Measurements from ENCODE around the gene RBBP4.

Gene RBBP4

DNA sequence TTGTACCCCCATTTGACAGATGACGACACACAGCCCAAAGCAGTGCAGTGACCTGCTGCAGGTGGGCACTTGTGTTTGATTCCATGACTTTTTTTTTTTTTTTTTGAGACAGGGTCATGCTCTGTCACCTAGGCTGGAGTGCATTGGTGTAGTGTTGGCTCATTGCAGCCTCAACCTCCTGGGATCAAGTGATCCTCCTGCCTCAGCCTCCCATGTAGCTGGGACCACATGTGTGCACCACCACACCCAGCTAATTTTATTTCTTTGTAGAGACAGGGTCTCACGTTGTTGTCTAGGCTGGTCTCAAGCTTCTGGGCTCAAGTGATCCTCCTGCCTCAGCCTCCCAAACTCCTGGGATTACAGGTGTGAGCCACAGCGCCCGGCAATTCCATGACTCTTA lies 66.5 kb downstream of the RBBP4 start:
- in situ Hi-C loops (cut with MboI; ENCODE audit: low sequenced_read_pairs): no loop called here

DNA sequence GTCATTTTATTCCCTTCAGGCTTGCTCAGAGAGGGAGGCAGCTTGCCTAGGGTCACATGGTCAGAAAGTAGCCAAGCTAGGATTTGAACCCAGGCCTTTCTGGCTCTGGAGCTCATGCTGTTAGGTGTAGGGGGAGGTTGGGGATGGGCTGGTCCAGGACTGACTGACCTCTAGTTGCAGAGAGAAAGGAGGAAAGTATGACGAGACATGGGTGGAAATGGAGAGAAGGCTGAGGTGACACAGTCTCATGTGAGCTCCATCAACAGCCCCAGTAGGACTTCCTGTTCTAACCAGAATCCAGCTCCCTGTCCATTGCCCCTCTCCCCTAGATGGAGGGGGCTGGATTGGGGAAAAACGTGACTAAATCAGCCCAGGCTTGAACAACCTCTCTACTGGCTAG lies 67.0 kb downstream of the RBBP4 start:
- in situ Hi-C loops (cut with MboI; ENCODE audit: low sequenced_read_pairs): no loop called here

DNA sequence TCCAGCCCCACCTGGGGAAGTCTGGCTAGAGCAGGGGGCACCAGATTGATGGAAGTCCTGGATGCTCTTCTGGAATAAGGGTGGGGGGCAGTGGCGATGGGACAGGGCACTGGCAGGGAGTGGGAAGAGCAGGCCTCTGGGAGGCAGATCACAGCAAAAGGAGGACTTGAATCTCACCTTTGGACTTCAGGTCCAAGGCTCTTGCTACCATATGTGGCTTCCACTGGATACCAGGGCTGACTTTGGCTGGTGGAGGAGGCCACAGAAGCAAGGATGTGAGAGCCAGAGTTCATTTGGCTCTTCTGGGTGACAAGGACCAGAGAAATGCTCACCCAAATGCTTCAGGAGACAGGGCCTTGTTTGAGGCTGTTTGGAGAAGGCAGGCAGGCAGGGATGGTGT lies 67.5 kb downstream of the RBBP4 start:
- in situ Hi-C loops (cut with MboI; ENCODE audit: low sequenced_read_pairs): no loop called here

- in situ Hi-C loops (cut with MboI; ENCODE audit: low sequenced_read_pairs): no loop called here
Measured at GRCh38 chr1:32719681-32720275, 68.8 kb downstream of the RBBP4 start.

DNA sequence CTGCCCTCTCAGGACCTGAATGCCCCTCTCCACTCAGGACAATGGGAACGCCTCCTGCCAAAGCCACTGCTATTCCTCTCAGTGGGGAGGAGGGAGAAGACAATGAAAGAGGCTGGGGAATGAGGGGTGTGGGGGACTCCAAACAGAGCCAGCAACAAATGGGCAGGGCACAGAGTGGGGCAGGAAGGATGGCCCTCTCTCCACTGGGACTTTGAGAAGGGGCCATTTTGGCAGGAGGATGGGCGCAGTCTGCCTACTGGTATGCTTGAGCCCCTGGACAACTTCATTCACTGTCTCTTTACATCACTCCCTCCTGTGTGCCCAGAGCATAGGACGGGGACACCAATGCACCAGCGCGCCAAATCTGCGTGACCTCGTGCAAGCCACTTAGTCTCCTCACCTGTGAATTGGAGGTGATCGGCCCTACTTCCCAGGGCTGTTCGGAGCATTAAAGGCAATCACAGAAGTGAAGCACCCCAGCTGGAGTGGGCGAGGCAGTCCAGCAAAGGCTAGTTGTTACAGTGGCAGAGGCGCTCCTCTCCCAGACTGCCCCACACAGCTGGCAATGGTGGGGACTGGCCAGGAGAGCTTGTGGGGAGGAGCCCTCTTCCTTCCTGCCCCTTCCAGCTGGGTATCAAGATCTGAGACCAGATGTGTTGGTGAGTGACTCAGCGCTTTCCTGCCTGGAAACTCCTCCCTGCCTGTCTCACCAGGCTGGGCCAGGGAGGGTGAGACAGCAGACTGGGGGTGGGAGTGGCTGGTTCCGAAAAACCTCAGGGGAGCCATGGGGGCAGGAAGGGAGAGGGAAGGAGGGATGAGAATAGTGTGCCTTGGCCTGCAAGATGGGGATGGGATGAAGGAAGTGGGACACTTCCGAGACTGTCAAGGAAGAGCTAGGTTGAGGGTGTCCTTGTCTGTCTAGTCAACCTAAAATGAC lies 73.9 kb downstream of the RBBP4 start:
- in situ Hi-C loops (cut with MboI; ENCODE audit: low sequenced_read_pairs): no loop called here

- in situ Hi-C loops (cut with MboI; ENCODE audit: low sequenced_read_pairs): no loop called here
Measured at GRCh38 chr1:32725615-32725982, 74.6 kb downstream of the RBBP4 start.

- in situ Hi-C loops (cut with MboI; ENCODE audit: low sequenced_read_pairs): no loop called here
Measured at GRCh38 chr1:32727876-32728275, 76.9 kb downstream of the RBBP4 start.

DNA sequence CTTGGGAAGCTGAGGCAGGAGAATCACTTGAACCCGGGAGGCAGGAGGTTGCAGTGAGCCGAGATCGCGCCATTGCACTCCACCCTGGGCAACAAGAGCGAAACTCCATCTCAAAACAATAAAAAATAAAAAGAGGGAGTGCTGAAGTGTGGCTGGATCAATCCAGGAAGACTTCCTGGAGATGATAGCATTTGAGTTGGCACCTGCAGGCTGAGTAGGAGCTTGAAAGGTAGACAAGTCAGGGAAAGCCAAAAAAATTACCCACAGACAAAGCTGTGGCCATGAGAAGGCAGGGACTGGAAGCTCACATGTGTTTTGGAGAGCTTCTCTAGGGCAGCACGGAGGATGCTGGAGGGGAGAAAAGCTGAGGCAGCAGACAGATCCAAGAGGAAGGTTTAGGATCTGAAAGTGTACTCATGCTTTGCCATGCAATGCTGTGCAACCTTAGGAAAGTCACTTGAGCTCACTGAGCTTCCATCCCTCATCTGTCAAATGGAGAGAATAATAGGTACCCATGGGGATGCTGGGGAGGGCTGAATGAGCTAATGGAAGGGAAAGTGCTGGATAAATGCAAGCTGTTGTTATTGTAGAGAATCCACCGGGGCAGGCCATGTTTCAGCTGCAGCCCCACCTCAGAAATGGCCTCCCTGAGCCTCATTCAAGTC lies 77.5 kb downstream of the RBBP4 start:
- in situ Hi-C loops (cut with MboI; ENCODE audit: low sequenced_read_pairs): no loop called here

GRCh38 chr1:32729254-32730046 lies 78.4 kb downstream of the RBBP4 start:
- in situ Hi-C loops (cut with MboI; ENCODE audit: low sequenced_read_pairs): no loop called here

DNA sequence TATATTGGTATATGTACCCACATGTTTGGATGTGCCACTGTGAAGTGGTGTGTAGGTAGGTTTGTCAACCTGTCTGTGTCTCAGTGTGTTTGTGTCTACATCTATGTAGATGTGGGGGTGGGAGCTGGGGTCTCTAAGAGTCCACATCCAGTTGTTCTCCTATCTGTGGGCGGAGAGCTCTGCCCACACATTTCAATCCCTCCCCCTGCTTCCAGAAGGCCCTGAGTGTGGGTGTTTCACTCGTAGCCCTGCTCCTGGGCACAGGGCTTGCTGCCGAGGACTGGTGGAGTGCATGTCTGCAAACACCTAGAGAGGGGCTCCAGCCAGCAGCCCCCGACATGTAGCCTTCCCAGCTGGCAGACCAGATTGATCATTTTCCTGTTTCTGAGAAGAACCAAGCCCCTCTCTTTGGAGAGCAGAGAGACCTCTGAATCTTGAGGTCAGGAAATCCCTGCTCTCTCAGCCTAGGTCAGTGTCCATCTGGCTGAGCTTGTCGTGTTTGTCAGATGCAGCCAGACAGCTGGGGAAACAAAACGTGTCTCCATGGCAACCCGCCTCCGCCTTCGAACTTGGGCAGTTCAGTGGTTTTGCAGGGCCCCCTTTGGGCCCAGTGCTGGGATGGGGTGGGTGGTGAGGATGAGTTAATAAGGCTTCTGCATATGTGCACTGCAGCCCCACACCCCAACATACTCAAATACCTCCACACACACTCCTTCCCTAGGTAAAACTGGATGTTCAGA lies 82.7 kb downstream of the RBBP4 start:
- in situ Hi-C loops (cut with MboI; ENCODE audit: low sequenced_read_pairs): no loop called here
